Stimulated activated CD4-positive, alpha-beta T cell treated with anti-CD3 and anti-CD28 coated beads, Interleukin-1b, Interleukin-23, amount 100 ng/mL, for 48 hours (primary cell): ENCODE data around the gene MEA1.

Source experiments
- DNase-seq: peaks from one replicate; pipeline ENCODE4 v3.0.0-alpha.2; 2020

MEA1 gene

DNA sequence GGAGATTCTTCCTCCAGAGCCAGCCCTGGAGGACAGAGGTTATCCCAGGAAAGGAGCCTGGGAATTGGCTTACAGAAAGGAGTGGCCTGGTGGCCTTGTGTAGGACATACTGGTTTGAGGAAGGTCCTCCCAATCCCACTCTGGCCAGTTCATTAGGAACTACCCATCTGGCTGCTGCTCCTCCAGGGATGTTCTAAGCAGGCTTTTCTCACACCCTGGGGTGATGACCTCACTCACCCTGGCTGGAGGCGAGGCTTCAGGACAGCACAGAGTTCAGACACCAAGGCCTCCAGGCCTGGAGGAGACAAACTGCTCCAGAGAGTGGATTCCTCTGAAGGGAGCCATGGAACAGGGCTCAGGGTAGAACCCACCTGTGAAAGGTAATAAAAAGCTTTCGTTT lies 44.3 kb downstream of the MEA1 start:
- DNase-seq: no peak

DNA sequence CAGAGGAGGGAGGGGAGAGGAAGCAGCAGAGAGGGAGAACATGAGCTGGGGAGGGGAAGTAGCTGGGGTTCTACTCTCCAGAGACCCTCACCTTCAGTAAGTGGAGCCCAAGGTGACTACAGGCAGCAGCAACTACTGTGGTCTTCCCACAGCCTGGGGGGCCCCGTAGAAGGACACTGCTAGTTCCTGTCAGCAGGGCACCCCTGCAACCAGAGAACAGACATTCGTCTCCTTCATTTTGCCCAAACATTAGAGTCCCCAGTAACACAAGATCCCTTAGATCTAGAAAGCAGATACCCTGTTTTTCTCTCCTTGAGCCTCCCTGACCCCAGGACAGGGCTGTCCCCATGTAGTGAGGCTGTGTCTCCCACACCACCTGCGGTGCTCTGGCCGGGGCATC lies 45.0 kb downstream of the MEA1 start:
- no peak for DNase-seq

DNA sequence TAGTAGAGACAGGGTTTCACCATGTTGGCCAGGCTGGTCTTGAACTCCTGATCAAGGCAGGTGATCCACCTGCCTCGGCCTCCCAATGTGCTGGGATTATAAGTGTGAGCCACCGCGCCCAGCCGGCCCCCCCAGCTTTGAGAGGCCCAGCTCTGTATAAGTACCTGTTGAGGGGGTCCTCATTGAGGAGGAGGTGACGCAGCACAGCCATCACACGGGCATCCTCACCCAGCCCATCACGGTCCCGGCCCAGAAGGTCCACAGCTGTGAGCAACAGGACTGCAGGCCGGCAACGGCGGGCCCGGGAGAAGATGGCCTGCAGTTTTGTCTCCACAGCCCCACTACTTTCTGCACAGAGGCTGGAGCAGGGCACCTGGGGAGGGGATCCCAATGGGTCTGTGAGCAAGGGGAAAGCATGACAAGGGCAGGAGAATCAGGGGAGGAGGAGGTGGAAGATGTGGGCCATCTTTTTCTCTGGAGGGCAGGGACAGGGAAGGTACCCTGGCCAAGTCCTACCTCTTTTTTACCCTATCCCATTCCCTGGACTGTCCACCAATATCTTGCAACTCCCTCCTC lies 45.5 kb downstream of the MEA1 start:
- no peak for DNase-seq

DNA sequence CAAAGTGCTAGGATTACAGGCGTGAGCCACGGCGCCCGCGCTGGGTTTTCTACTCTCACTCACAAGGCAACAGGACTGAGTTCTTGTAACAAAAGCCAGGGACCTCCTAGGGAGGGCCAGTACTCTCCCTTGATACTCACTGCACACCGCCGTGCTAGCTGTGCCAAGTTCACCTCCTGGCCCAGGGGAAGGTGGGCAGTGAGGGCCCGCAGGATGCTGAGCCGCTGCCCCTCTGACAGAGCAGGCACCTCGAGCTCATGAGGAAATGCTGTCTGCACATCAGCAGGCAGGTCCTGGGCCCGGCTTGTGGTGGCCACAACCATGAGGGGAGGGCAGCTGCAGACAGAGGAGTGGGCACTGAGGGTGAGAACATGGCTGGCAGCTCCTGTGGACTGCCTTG lies 46.5 kb downstream of the MEA1 start:
- no peak for DNase-seq

DNA sequence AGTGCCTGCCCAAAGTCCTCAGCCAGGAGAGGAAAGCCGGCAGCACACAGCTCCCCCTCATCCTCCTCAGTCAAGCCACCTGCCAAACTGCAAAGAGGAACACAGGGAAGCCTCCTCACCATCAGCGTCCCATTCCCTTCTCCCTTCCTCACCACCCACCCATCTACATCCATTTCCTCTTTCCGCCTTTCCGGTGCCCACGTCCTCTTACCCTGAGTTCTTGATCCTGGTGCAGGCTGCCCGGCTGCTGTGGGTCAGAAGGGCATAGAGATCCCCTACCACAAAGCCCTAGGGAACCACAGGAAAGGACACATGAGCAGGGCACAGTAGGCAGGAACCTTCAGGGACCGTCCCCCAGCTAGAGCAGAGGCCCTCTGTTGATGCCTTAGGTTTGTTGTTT lies 47.2 kb downstream of the MEA1 start:
- DNase-seq: no peak

DNA sequence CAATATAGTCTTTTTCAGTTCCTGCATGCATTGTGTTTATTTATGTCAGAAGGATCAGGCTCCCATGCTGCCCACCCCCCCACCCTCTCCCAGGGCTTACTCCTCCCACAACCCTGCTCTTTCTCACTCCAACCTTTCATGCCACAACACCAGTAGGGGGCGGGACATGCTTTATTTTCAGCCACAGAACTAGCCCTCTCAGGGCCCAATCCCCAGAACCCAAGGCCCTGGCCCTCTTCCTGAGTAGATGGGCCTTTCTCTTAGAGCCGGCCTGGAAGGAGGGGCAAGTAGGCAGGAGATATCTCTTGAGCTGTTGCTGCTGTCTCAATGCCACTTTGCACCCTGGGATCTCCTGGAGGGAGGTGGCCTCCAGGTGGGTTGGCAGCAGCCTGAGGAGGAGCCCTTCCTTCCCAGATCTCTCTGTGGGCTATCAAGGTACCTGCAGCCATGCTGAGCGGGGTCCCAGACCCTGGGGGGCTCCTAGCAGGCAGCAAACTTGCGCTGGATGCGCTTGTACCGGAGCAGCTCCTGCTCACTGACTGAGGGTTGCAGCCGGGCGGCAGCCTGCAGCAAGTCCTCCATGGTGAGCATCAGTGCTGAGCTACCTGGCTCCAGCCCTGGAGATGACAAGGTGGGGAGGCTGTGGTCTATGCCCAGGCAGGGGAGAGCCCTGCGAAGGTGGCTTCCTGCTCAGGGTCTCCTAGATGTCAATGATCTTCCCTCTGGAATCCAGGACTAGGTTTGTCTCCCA lies 49.7 kb downstream of the MEA1 start:
- DNase-seq: peak; percentile 34

DNA sequence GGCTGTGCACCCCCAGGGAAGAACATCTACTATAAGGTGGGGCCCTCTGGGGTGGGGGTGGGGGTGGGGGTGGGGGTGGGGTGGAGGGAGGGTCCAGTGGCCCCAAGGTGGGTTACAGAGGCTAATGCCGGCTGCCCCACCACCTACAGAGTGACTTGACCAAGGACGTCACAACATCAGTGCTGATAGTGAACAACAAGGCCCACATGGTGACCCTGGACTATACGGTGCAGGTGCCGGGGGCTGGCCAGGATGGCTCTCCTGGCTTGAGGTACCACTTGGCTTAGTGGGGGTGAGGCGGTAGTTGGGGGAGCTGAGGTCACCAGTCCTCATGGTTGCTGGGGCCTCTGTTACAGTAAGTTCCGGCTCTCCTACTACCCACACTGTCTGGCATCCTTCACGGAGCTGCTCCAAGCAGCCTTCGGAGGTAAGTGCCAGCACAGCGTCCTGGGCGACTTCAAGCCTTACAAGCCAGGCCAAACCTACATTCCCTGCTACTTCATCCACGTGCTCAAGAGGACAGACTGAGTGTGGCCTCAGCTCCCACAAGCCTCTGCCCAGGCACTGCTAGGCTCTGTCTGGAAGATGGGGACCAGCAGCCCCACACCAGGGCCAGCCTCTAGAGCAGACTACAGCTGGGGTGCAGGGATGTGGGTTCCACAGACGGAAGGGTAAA lies 50.4 kb downstream of the MEA1 start:
- DNase-seq: no peak

DNA sequence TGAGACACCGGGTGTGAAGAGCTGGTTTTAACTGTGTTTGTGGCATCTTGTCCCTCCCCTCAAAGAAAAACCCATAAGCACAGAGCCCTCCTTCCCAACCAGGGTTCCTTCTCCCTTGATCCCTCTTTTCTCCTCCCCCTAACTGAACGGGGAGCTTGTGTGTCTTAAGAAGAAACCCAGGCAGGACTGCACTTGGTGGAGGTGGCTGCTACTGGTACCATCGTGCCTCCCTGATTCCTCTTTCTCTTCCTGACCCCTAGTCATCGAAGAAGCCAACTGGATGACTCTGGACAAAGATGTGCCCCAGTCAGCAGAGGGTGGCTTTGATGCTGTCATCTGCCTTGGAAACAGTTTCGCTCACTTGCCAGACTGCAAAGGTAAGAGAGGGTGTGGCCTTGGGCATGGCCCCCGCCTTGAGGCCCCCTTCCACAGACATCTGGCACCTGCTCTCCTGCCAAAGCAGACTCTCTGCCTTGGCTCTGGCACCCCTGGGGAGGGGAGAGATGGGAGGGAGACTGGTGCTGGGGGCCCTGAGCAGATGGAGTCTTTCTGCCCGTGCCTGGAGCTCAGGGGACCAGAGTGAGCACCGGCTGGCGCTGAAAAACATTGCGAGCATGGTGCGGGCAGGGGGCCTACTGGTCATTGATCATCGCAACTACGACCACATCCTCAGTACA lies 51.1 kb downstream of the MEA1 start:
- DNase-seq: no peak

DNA sequence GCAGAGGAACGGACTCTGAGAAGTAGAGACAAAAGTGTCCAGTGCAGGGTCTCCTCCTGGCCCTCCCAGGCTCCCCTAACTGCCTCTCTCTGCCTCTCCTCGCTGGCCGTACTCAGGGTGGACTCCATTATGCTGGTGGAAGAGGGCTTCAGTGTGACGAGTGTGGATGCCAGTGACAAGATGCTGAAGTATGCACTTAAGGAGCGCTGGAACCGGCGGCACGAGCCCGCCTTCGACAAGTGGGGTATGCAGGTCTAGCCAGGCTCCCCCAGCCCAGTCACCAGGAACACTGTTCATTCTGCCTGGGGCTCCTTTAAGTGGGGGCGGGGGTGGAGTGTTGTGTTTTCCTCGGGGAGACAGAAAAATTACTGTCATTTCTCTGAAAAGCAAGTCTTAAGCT lies 51.6 kb downstream of the MEA1 start:
- DNase-seq: no peak
